Neural progenitor cell (in vitro differentiated cells): ENCODE measurements around the gene STX2. TPM values are rescaled to one million over a fixed set of nuclear protein-coding genes. Genes with fewer than 3 reads are reported as not detected.

Source experiments
- DNase-seq: peaks from one replicate; pipeline ENCODE4 v3.0.0-alpha.2; 2016; ENCODE audit warnings: low spot score
- H2AFZ ChIP-seq: fragments of 200-600 bp; sonication (generic); replicated peaks from 2 replicates; pipeline ENCODE4 v1.6.1; 2016; ENCODE audit warnings: antibody characterized with exemption
- H3F3A ChIP-seq: fragments of 200-600 bp; sonication (generic); 2 replicates; pipeline ENCODE4 v1.6.1; 2016; ENCODE audit warnings: antibody characterized with exemption, low read depth
- H3K27ac ChIP-seq: fragments of 200-600 bp; sonication (generic); 2 replicates; pipeline ENCODE4 v1.5.1; 2016; ENCODE audit warnings: mild to moderate bottlenecking
- H3K27me3 ChIP-seq: fragments of 200-600 bp; sonication (generic); 2 replicates; pipeline ENCODE4 v1.6.1; 2016; ENCODE audit warnings: mild to moderate bottlenecking, moderate library complexity
- H3K36me3 ChIP-seq: fragments of 200-600 bp; sonication (generic); 2 replicates; pipeline ENCODE4 v1.5.1; 2016
- H3K4me1 ChIP-seq: fragments of 200-600 bp; sonication (generic); 2 replicates; pipeline ENCODE4 v1.6.1; 2016; ENCODE audit warnings: mixed run types
- H3K4me2 ChIP-seq: fragments of 200-600 bp; sonication (generic); 2 replicates; pipeline ENCODE4 v1.6.1; 2016
- H3K4me3 ChIP-seq: fragments of 200-600 bp; sonication (generic); 2 replicates; pipeline ENCODE4 v1.5.1; 2016
- H3K79me2 ChIP-seq: fragments of 200-600 bp; sonication (generic); 2 replicates; pipeline ENCODE4 v1.6.1; 2016; ENCODE audit warnings: low read depth
- H3K9ac ChIP-seq: fragments of 200-600 bp; sonication (generic); 2 replicates; pipeline ENCODE4 v1.6.1; 2016
- H3K9me3 ChIP-seq: fragments of 200-600 bp; sonication (generic); 2 replicates; pipeline ENCODE4 v1.5.1; 2016; ENCODE audit warnings: low read depth
- H4K20me1 ChIP-seq: fragments of 200-600 bp; sonication (generic); 2 replicates; pipeline ENCODE4 v1.6.1; 2016; ENCODE audit warnings: low read depth
- H3K27ac Mint-ChIP-seq: 3 replicates; pipeline ENCODE4 v1.8.0; 2021; ENCODE audit warnings: mixed read lengths
- H3K27me3 Mint-ChIP-seq: 2 replicates; pipeline ENCODE4 v1.8.0; 2022; ENCODE audit warnings: low read depth, mild to moderate bottlenecking, inconsistent platforms, moderate library complexity, mixed read lengths; ENCODE audit not compliant: insufficient read depth
- H3K36me3 Mint-ChIP-seq: 3 replicates; pipeline ENCODE4 v1.8.0; 2021; ENCODE audit warnings: mixed read lengths
- H3K4me1 Mint-ChIP-seq: 3 replicates; pipeline ENCODE4 v1.8.0; 2021; ENCODE audit warnings: mixed read lengths
- H3K4me3 Mint-ChIP-seq: 3 replicates; pipeline ENCODE4 v1.8.0; 2021; ENCODE audit warnings: mild to moderate bottlenecking, moderate library complexity, mixed read lengths
- H3K9me3 Mint-ChIP-seq: 3 replicates; pipeline ENCODE4 v1.8.0; 2020; ENCODE audit warnings: mixed read lengths
- CTCF ChIP-seq: fragments of 200-600 bp; sonication (generic); IDR thresholded peaks from 2 replicates; pipeline ENCODE4 v1.5.1; 2017; ENCODE audit warnings: antibody characterized with exemption, mild to moderate bottlenecking
- EZH2 ChIP-seq: fragments of 200-600 bp; sonication (generic); IDR thresholded peaks from 2 replicates; pipeline ENCODE4 v1.6.1; 2017; ENCODE audit warnings: antibody characterized with exemption, mild to moderate bottlenecking, moderate library complexity
- EZH2phosphoT487 ChIP-seq: fragments of 200-600 bp; sonication (generic); IDR thresholded peaks from 2 replicates; pipeline ENCODE4 v1.6.1; 2017; ENCODE audit warnings: antibody characterized with exemption
- total RNA-seq: library from RNA; depleted of rRNA; stranded (reverse); fragments of >200 nt; gene quantifications from 2 replicates; pipeline ENCODE4 v1.2.3, GENCODE V29; 2015; ENCODE audit warnings: low replicate concordance

Gene STX2
- total RNA-seq, 1 donor from 2014 or later: 44.0 TPM

- Mint-ChIP-seq H3K27ac (no peak overlapping the region), H3K4me1 (no peaks in the 10 kb centered on the region), H3K9me3 (no peaks in the 10 kb centered on the region), H3K4me3 (no peak overlapping the region), H3K36me3 (peaks cover 44% of the 10 kb centered on the region), H3K27me3 (no peaks in the 10 kb centered on the region)
- H2AFZ ChIP-seq: no peak overlapping the region
- DNase-seq: no peak
- no peaks in the 10 kb centered on the region for H3K27me3 ChIP-seq
- no peaks in the 10 kb centered on the region for H3K79me2 ChIP-seq
- TF ChIP-seq EZH2phosphoT487 (no peak), CTCF (no peak)
- no peak overlapping the region for H3K4me3 ChIP-seq
- no peak overlapping the region for H3K4me2 ChIP-seq
- no peaks in the 10 kb centered on the region for H4K20me1 ChIP-seq
- H3K9ac ChIP-seq: no peak overlapping the region
- peaks cover 2% of the 10 kb centered on the region for H3K36me3 ChIP-seq
- no peaks in the 10 kb centered on the region for H3K9me3 ChIP-seq
- H3F3A ChIP-seq: no peaks in the 10 kb centered on the region
- no peak overlapping the region for H3K27ac ChIP-seq
- H3K4me1 ChIP-seq: no peaks in the 10 kb centered on the region
These were observed 34.8 kb downstream of the STX2 start for GRCh38 chr12:130804216-130804615.

- Histone ChIP-seq H3K36me3 (peaks cover 2% of the 10 kb centered on the region), H2AFZ (no peak overlapping the region), H3K4me3 (no peak overlapping the region), H3K9ac (no peak overlapping the region), H4K20me1 (no peaks in the 10 kb centered on the region), H3K9me3 (no peaks in the 10 kb centered on the region), H3K79me2 (no peaks in the 10 kb centered on the region), H3K4me2 (no peak overlapping the region), H3F3A (no peaks in the 10 kb centered on the region), H3K27ac (no peak overlapping the region), H3K27me3 (no peaks in the 10 kb centered on the region), H3K4me1 (no peaks in the 10 kb centered on the region)
- Mint-ChIP-seq H3K9me3 (no peaks in the 10 kb centered on the region), H3K27me3 (no peaks in the 10 kb centered on the region), H3K4me1 (no peaks in the 10 kb centered on the region), H3K27ac (no peak overlapping the region), H3K36me3 (peaks cover 40% of the 10 kb centered on the region), H3K4me3 (no peak overlapping the region)
- no peak for DNase-seq
- TF ChIP-seq EZH2 (no peak), CTCF (no peak), EZH2phosphoT487 (no peak)
These were observed 35.3 kb downstream of the STX2 start for GRCh38 chr12:130803702-130804101.

GRCh38 chr12:130800312-130800711, 38.7 kb downstream of the STX2 start:
- H3K36me3 Mint-ChIP-seq: peaks cover 36% of the 10 kb centered on the region

More at GRCh38 chr12:130800312-130800711, 38.7 kb downstream of the STX2 start:
- no peaks in the 10 kb centered on the region for H3K4me1 ChIP-seq
- no peaks in the 10 kb centered on the region for H4K20me1 ChIP-seq
- TF ChIP-seq CTCF (no peak), EZH2phosphoT487 (no peak), EZH2 (no peak)
- Mint-ChIP-seq H3K4me1 (no peaks in the 10 kb centered on the region), H3K9me3 (no peaks in the 10 kb centered on the region), H3K27ac (no peak overlapping the region), H3K4me3 (no peak overlapping the region), H3K27me3 (no peaks in the 10 kb centered on the region)
- H3K4me2 ChIP-seq: no peak overlapping the region
- H3K4me3 ChIP-seq: no peak overlapping the region
- no peaks in the 10 kb centered on the region for H3K79me2 ChIP-seq
- no peak for DNase-seq
- no peak overlapping the region for H3K27ac ChIP-seq
- no peak overlapping the region for H3K9ac ChIP-seq
- H3F3A ChIP-seq: no peaks in the 10 kb centered on the region
- H3K36me3 ChIP-seq: peaks cover 2% of the 10 kb centered on the region
- no peaks in the 10 kb centered on the region for H3K27me3 ChIP-seq
- H3K9me3 ChIP-seq: no peaks in the 10 kb centered on the region
- H2AFZ ChIP-seq: no peak overlapping the region
